Motor neuron (in vitro differentiated cells): ENCODE data around the gene DMD. TPM values are rescaled to one million over a fixed set of nuclear protein-coding genes. Genes with fewer than 3 reads are reported as not detected.
A peak's percentile ranks its signal among the peaks of the same experiment; 100 is the strongest.
"Not testable (repeated sequence)": the region's sequence is repeated elsewhere in the genome, so short reads cannot be mapped to it uniquely, and the experiment has no call there.

Source experiments
- ATAC-seq, 8 experiments: fragments of 200-7000 bp; cut with Tn5 transposase; replicated peaks in 6 of 8; 2 replicates each; pipeline ENCODE4 v1.8.0; 2021; ENCODE audit warnings: mild to moderate bottlenecking in 8 of 8, moderate library complexity in 8 of 8
- H3K27ac ChIP-seq, 2 donors: fragments of 250-450 bp; sonication (Bioruptor Pico); 2 replicates each; pipeline ENCODE4 v1.9.0; 2021; ENCODE audit warnings: antibody characterized with exemption in 2 of 2, mild to moderate bottlenecking in 2 of 2, moderate library complexity in 1 of 2
- H3K4me1 ChIP-seq, 2 donors: fragments of 250-450 bp; sonication (Bioruptor Pico); replicated peaks in 1 of 2; 2 replicates each; pipeline ENCODE4 v1.6.1; 2021; ENCODE audit warnings: antibody characterized with exemption in 2 of 2, mild to moderate bottlenecking in 2 of 2, moderate library complexity in 1 of 2
- H3K4me3 ChIP-seq, 5 donors: fragments of 250-450 bp; sonication (Bioruptor Pico); 2 replicates each; pipeline ENCODE4 v1.9.0; 2021; ENCODE audit warnings: antibody characterized with exemption in 5 of 5, mild to moderate bottlenecking in 5 of 5, moderate library complexity in 4 of 5
- WGBS, 10 experiments: fragments of 450-650 bp; shearing (Covaris generic); methylation state at CpG; one replicate each; pipeline ENCODE4 v1.0.0; 2022; 5-methylcytosine and 5-hydroxymethylcytosine counted together
- in situ Hi-C, 9 experiments: fragments of 400-800 bp; cut with MboI; loops; one replicate each; pipeline ENCODE4 v1.15.0; 2021; ENCODE audit warnings: low sequenced_read_pairs in 9 of 9, low pct_unique_long_range_greater_than_20kb in 2 of 9; ENCODE audit not compliant: unreplicated experiment in 9 of 9
- total RNA-seq, 8 experiments: library from RNA; unstranded; fragments of 300-600 nt; gene quantifications; 2 replicates each; pipeline versions ENCODE4 v1.2.3 to v1.2.4, GENCODE V29; 2022

The DMD gene
- total RNA-seq, 8 experiments from 2014 or later = 3.9 to 378 (median 10.5) TPM

DNA sequence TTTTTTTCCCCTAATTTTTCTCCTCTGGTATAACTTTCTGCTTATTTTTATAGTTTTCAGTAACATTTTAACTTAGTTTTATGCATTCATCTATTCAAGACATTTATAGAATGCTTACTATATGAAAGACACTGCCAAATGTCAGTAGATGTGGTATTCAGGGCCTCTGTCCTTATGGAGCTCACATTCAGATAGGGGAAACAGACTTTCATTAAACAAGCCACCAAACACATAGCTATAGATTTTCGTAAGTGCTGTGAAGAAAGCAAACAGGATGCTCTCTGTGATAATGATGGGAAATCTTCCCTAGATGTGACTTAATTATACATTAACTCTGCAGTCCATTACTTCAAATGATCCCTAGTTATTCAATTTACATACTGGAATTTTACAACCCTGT lies 1777.5 kb downstream of the DMD start:
- ATAC-seq = no peak
- Histone ChIP-seq H3K4me3 (no peak overlapping the region), H3K4me1 (peaks cover 6 to 10% of the 10 kb centered on the region in 2 donors), H3K27ac (no peak overlapping the region)
- 13 to 83% (median 75%) methylated on average over 1 of the region's 1 CpG; no CpG with 5 or more reads in 7 of the 10 experiments for WGBS, 10 experiments
- in situ Hi-C loops = no loop called here

DNA sequence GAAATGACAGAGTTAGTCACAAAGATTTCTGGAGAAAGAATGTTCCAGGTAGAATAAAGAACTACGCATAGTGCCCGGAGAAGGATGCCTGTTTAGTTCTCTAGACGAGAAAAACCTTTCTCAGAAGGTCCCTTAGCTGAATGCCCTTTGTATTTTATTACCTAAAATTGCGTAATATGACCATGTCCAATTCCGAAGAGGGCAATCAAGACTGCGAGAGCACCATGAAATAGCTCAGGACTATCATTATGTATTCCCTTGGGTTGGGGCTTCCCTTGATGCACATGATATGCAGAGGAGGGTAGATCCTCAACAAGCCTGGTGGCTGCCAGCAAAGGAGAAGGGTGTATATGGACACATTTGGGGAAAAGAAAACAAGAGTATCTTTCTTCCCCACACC lies 1781.4 kb downstream of the DMD start:
- WGBS, 10 experiments = 25 to 100% (median 80%) methylated on average over 1 to 5 of the region's 6 CpGs; no CpG with 5 or more reads in 5 of the 10 experiments
- in situ Hi-C loops = no loop called here
- no peak for ATAC-seq
- Histone ChIP-seq H3K4me3 (no peak overlapping the region), H3K27ac (no peak overlapping the region), H3K4me1 (peaks cover 0 to under 1% of the 10 kb centered on the region in 2 donors)

DNA sequence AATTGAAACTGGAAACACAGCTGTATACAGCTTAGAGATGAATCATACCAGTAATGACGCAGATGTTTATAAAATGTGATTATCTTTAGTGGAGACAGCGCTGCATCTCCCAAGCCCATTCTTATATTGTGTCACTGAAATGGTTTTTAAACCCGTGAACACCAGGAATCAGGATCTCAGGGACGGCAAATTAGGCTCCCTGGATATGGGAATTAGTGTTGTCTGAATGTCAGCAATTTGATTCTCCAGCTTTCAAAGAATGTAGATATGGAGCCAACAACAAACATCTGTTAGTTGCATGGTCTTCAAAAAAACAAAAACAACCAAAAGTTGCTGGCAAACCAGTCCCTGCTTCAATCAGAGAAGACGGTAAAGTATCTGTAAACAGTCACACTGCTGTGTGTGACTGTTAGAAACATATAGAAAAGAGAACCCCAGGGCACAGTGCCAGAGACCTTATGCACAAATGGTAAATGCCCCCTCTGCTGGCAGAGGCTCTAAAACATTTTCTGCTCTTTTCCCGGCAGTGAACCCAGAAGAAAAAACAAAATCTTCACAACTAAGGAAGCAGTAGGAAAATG lies 1787.7 kb downstream of the DMD start:
- ATAC-seq = peak in 5 of 8 experiments; percentile 32 to 68 (median 42)
- H3K4me3 ChIP-seq = no peak overlapping the region
- WGBS, 10 experiments = 0 to 77% (median 33%) methylated on average over 1 to 5 of the region's 6 CpGs; no CpG with 5 or more reads in 4 of the 10 experiments
- H3K27ac ChIP-seq = no peak overlapping the region
- no peaks in the 10 kb centered on the region for H3K4me1 ChIP-seq
- in situ Hi-C loops = no loop called here

DNA sequence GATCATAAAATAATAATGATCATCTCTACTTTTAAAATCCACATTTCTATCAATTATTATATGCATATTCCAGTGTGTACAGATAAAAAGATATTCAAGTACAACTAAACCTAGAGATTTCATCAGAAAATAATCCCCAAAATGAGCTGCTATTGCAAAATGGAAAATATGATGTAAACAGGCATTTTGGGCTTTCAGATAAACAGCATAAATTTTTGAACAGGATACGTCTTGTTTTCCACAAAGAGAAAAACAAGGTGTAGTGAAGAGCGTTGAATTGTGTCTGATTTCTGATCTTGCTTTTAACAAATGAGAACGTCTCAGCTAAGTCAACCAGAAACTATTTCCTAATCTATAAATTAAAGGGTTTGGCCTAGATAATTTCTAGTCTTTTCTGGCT lies 1789.9 kb downstream of the DMD start:
- WGBS, 10 experiments = 20 to 90% (median 68%) methylated on average over 1 to 3 of the region's 3 CpGs; no CpG with 5 or more reads in 5 of the 10 experiments
- no peak for ATAC-seq
- in situ Hi-C loops = no loop called here

DNA sequence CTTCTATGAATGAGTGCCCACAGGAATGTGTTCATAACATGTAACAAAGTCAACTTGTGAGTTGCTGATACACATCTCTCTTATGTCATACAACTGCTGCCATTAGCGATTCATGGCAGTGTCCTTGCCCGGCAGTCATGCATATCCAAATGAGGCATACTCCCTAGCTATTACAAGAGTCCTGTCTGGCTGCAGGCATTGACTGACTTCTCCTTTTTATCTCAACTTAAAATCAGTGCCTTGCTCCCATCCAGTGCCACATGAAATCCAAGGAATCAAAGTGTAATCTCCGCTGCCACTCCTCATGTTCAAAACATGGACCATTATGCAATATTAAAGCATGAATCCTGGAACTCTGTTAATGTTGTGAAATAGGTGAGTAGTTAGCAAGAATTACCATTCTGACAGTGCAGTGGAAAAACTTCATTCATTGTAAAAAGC lies 1790.6 kb downstream of the DMD start:
- peak in 4 of 8 experiments; percentile 40 to 96 (median 80) for ATAC-seq
- 50 to 100% (median 82%) methylated on average over 1 to 2 of the region's 3 CpGs; no CpG with 5 or more reads in 4 of the 10 experiments for WGBS, 10 experiments
- H3K4me3 ChIP-seq = no peak overlapping the region
- no peaks in the 10 kb centered on the region for H3K4me1 ChIP-seq
- H3K27ac ChIP-seq = no peak overlapping the region
- in situ Hi-C loops = no loop called here

More for the DNA sequence above, 1789.9 kb downstream of the DMD start:
- Histone ChIP-seq H3K27ac (no peak overlapping the region), H3K4me3 (no peak overlapping the region), H3K4me1 (no peaks in the 10 kb centered on the region)

DNA sequence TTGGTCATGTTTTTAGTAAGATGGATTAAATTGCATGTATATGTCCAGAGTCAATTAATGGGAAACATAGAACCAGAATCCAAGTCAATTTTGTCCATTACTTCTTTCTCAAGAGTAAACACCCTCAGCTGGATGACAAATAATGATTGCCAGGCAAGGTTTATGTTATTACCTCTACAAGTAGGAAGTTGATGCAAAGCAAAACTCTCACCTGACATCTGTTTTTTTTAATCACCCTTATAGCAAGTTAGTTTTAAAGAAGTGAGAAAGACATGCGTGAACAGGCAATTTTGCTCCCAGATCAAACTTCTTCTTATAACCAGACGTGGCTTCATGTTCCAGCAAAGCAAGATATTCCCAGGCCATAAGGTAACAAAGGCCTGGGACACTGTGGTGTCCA lies 1791.0 kb downstream of the DMD start:
- H3K4me3 ChIP-seq = no peak overlapping the region
- no peak overlapping the region for H3K27ac ChIP-seq
- 67 to 100% methylated on average over 1 of the region's 2 CpGs; no CpG with 5 or more reads in 8 of the 10 experiments for WGBS, 10 experiments
- ATAC-seq = no peak
- in situ Hi-C loops = no loop called here
- no peaks in the 10 kb centered on the region for H3K4me1 ChIP-seq

DNA sequence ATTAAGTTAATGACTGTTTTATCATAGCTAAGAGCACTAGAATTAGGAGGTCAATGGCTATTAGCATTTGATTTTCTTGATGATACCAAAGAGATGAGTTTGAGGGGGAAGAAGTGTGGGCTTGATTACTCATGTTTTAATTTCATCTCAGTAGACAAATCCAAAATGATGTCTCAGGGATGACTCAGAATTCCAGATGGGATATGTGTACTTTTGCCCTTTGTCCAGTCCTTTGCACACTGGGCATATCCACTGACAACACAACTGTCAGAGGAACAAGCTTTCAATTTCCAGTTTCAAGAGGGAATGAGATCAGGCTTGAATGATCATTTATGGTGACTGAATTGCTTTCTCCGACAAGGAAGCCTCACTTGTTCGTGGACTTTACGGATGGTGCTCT lies 1814.2 kb downstream of the DMD start:
- Histone ChIP-seq H3K4me3 (no peak overlapping the region), H3K27ac (no peak overlapping the region), H3K4me1 (no peaks in the 10 kb centered on the region)
- ATAC-seq = peak in 3 of 8 experiments; percentile 22 to 79 (median 40)
- 51 to 100% methylated on average over 1 to 3 of the region's 3 CpGs; no CpG with 5 or more reads in 8 of the 10 experiments for WGBS, 10 experiments
- in situ Hi-C loops = no loop called here

DNA sequence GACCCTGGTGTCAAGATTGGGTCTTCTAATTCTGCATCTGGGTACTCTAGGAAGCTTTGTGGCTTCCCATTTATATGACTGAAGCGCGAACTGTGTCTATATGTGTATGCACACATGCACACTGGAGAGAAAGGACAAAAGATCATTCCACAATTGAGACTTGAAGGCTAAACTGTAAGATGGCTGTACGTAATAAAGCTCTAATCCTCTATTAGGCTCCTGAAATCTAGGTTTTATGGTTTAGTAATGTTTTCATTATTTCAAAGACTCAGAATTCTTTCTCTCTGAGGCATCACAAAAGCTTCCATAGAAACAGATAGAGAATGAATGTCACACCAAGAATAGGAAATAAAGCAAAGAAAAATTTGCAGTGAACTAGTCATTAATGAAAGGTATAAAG lies 1818.8 kb downstream of the DMD start:
- in situ Hi-C loops = no loop called here
- no peak overlapping the region for H3K27ac ChIP-seq
- H3K4me3 ChIP-seq = no peak overlapping the region
- ATAC-seq = peak in 1 of 8 experiments; percentile 50
- WGBS, 10 experiments = 43 to 100% (median 61%) methylated on average over 1 to 3 of the region's 3 CpGs; no CpG with 5 or more reads in 6 of the 10 experiments
- no peaks in the 10 kb centered on the region for H3K4me1 ChIP-seq

DNA sequence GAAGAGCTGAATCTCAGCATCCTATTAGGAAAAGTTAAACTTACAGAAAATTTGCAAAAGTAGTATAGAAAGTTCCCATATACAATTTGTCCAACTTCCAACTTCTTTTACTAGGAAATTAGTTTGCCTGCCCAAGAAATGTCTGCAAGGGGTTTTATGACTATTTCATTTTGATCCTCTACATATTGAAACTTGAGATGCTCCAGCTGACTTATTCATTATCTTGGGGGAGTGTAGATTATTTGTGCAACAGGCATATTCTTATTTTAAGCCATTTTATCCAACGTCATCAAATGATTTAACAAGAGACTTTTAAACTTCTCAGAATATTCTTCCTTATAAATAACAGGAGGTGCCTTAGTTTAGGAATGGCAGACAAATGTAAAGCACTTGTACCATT lies 1822.4 kb downstream of the DMD start:
- Histone ChIP-seq H3K4me1 (no peaks in the 10 kb centered on the region), H3K4me3 (no peak overlapping the region), H3K27ac (no peak overlapping the region)
- 0 to 100% (median 29%) methylated on average over 1 of the region's 1 CpG; no CpG with 5 or more reads in 7 of the 10 experiments for WGBS, 10 experiments
- no peak for ATAC-seq
- in situ Hi-C loops = no loop called here

DNA sequence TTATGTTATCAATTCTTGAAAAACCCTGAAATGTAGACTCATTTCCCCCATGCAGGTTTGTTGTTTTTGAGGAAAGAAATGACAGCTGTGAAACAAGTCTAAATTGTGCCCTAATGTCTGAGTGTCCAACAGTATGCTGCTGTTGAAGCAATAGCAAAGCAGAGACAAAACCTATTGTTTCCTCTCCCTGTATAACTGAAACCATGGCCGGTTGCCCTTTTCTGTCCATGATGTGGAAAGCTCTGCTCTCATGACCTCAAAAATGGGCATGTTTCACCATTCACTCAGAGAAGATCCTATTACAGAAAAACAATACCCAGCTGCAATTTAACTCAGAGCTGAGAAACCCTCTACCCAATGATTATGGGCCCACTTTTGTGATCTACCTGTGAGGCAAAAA lies 1826.9 kb downstream of the DMD start:
- no peak for ATAC-seq
- no peak overlapping the region for H3K4me3 ChIP-seq
- in situ Hi-C loops = no loop called here
- no peak overlapping the region for H3K27ac ChIP-seq
- H3K4me1 ChIP-seq = no peaks in the 10 kb centered on the region
- 67% methylated on average over 1 of the region's 1 CpG; no CpG with 5 or more reads in 9 of the 10 experiments for WGBS, 10 experiments

DNA sequence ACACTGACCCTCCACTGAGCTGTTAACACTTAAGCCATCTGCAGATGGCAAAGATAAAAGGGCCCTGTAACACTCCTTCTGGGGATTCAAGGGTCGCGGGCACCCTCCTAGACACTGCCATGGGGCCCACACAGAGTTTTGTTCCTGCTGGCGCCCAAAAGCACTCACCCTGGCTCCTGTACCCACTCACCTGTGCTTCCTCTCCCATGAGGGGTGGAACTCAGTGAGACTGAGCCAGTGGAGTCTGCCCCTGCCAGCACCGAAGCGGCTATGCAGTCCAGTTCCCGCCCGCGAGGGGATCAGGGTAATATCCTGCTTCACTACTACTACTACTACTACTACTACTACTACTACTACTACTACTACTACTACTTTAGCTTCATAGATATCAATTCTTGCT lies 1827.4 kb downstream of the DMD start:
- Histone ChIP-seq H3K4me1 (no peaks in the 10 kb centered on the region), H3K27ac (no peak overlapping the region), H3K4me3 (no peak overlapping the region)
- ATAC-seq = no peak
- WGBS, 10 experiments = 10 to 86% methylated on average over 2 to 4 of the region's 8 CpGs; no CpG with 5 or more reads in 8 of the 10 experiments
- in situ Hi-C loops = no loop called here

DNA sequence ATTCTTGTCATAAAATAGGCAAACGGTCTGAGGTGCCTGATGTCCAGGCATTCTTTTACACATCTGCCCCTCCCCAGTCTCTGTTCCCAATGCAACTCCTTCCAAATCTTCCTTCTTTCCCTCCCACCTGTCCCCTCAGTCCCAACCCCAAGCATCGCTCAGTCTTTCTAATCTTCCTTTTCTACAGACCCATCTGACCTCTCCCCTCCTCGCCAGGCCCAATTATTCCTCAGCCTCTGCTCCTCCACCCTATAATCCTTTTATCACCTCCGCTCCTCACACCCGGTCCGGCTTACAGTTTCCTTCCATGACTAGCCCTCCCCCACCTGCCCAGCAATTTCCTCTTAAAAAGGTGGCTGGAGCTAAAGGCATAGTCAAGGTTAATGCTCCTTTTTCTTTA lies 1832.4 kb downstream of the DMD start:
- in situ Hi-C loops, ATAC-seq, H3K27ac ChIP-seq, H3K4me3 ChIP-seq, H3K4me1 ChIP-seq: not testable (repeated sequence)
- WGBS, 10 experiments = 0 to 100% (median 39%) methylated on average over 1 to 3 of the region's 6 CpGs; no CpG with 5 or more reads in 7 of the 10 experiments

DNA sequence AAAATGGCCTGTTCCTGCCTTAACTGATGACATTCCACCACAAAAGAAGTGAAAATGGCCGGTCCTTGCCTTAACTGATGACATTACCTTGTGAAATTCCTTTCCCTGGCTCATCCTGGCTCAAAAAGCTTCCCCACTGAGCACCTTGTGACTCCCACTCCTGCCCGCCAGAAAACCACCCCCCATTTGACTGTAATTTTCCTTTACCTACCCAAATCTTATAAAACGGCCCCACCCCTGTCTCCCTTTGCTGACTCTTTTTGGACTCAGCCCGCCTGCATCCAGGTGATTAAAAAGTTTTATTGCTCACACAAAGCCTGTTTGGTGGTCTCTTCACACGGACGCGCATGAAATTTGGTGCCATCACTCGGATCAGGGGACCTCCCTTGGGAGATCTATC lies 1833.5 kb downstream of the DMD start:
- H3K27ac ChIP-seq, H3K4me3 ChIP-seq, in situ Hi-C loops, H3K4me1 ChIP-seq, ATAC-seq: not testable (repeated sequence)
- 50 to 86% methylated on average over 1 to 3 of the region's 8 CpGs; no CpG with 5 or more reads in 8 of the 10 experiments for WGBS, 10 experiments
